ENCODE results near the gene SPEF1.
"Not testable (repeated sequence)": the region's sequence is repeated elsewhere in the genome, so short reads cannot be mapped to it uniquely, and the experiment has no call there.

The SPEF1 gene

DNA sequence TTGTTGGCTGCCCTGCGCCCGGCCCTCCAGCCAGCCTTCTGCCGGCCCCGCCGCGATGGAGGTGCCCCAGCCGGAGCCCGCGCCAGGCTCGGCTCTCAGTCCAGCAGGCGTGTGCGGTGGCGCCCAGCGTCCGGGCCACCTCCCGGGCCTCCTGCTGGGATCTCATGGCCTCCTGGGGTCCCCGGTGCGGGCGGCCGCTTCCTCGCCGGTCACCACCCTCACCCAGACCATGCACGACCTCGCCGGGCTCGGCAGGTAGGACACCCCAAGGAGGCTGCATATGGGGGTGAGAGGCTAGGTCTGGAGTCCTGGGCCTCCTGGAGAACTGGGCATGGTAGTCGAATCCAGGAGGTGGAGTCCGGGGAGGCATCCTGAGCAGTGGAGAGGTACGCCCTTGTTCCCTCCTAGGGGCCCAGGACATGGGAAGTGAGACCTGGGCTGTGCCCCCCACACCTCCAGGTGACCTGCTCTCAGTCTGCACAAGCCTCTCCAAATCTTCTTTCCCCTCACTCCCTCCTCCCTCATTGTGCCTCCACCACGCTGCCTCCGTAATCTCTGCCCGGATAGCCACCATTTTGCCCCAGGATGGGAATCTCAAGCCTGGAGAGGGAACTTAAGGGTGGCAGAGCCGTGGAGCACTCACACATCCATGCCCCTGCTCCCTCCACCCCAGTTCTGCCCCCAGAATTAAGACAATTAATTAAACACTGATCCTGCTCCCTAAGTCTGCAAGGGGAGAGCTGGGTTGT is 15.4 kb upstream of the SPEF1 start:
- H3K4me3 ChIP-seq (ENCODE audit: low read depth, low read length): peak overlapping the region; percentile 80
- TF ChIP-seq, protein P1, sequence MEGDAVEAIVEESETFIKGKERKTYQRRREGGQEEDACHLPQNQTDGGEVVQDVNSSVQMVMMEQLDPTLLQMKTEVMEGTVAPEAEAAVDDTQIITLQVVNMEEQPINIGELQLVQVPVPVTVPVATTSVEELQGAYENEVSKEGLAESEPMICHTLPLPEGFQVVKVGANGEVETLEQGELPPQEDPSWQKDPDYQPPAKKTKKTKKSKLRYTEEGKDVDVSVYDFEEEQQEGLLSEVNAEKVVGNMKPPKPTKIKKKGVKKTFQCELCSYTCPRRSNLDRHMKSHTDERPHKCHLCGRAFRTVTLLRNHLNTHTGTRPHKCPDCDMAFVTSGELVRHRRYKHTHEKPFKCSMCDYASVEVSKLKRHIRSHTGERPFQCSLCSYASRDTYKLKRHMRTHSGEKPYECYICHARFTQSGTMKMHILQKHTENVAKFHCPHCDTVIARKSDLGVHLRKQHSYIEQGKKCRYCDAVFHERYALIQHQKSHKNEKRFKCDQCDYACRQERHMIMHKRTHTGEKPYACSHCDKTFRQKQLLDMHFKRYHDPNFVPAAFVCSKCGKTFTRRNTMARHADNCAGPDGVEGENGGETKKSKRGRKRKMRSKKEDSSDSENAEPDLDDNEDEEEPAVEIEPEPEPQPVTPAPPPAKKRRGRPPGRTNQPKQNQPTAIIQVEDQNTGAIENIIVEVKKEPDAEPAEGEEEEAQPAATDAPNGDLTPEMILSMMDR (IDR thresholded peaks at IDR 0.05; ENCODE audit: low read depth, low read length, missing control alignments): no peak
- DNase-seq (ENCODE audit: low read depth): no peak

DNA sequence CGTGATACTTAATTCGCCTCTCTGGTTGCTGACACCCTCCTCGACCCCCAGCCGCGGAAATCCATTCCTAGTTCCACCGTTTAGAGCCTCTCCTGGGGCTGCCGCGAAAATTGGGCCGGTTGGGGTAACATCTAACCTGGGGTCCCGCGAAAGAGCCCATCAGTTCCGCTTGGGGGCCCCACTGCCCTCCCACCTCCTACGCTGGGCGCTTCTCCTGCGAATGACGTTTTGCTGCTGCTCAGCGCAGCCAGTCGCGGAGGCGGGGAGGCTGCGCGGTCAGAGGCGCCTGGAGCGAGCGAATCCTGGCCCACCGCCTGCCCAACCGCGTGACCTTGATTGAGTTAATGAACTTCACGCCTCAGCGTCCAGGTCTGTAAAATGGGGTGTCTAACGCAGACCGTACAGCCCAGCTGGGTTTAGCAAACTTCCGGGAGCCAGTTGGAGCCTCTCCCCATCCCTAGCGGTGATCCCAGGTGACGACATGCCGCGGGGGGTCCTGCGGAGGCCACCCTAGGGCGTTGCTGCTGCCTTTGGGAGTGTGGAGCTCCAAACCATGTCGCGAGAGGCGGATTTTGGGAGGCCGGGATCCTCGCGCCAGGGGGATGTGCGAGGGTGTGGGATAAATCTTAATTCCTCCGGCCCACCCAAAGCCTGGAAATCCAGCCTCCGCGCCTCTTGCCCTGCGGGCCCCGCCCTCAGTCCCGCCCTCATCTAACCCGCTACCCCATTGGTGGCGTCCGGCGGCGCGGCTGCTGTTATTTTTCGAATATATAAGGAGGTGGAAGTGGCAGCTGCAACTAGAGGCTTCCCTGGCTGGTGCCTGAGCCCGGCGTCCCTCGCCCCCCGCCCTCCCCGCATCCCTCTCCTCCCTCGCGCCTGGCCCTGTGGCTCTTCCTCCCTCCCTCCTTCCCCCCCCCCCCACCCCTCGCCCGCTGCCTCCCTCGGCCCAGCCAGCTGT is 14.5 kb upstream of the SPEF1 start, which contains the start of gene CDC25B:
Gene CDC25B (plus strand): TSS at position 800 of the 958 bp plus-strand sequence. CDS start 222 bp downstream, outside the sequence.
- peak within 1 kb of the TSS; percentile 80 for H3K4me3 ChIP-seq (ENCODE audit: low read depth, low read length)
- TF ChIP-seq, protein P1 (IDR thresholded peaks at IDR 0.05; ENCODE audit: low read depth, low read length, missing control alignments): peak; percentile 58
- no peak for DNase-seq (ENCODE audit: low read depth)

DNA sequence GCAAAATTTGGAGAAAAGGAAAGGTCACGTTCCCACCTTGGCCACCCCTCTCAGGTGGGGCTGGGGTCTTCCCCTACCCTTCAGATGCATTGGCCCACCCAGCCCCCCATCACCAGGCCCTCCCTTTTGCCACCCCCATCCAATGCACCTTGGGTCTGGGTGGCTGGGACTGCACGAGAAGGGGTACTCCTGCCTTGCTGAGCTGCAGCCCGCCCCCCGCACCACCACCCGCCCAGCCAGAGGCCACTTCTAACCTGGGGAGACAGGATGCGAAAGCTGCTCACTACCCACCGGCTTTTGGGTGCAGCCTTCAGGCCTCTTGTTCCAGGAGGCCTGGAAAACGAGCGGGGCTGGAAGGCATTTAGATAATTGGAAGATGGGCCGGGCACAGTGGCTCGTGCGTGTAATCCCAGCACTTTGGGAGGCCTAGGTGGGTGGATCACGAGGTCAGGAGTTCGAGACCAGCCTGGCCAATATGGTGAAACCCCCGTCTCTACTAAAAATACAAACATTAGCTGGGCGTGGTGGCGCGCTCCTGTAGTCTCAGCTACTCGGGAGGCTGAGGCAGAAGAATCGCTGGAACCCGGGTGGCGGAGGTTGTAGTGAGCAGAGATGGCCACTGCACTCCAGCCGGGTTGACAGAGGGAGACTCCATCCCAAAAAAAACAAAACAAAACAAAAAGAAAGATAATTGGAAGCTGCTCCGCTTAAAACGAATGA is 13.6 kb upstream of the SPEF1 start:
- DNase-seq (ENCODE audit: low read depth): no peak
- TF ChIP-seq, protein P1 (IDR thresholded peaks at IDR 0.05; ENCODE audit: low read depth, low read length, missing control alignments): no peak
- peak overlapping the region; percentile 80 for H3K4me3 ChIP-seq (ENCODE audit: low read depth, low read length)

DNA sequence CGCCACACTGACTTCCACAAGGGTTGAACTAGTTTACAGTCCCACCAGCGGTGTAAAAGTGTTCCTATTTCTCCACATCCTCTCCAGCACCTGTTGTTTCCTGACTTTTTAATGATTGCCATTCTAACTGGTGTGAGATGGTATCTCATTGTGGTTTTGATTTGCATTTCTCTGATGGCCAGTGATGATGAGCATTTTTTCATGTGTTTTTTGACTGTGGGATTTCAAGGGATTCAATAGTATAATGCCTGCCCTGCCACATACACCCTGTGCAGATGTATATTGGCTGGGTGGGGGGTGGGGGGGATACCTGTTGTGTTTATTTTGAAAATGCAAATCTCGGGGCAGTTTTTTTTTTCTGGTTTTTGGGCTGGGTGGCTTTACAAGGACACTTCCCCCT is 12.9 kb upstream of the SPEF1 start:
- H3K4me3 ChIP-seq (ENCODE audit: low read depth, low read length): not testable (repeated sequence)

DNA sequence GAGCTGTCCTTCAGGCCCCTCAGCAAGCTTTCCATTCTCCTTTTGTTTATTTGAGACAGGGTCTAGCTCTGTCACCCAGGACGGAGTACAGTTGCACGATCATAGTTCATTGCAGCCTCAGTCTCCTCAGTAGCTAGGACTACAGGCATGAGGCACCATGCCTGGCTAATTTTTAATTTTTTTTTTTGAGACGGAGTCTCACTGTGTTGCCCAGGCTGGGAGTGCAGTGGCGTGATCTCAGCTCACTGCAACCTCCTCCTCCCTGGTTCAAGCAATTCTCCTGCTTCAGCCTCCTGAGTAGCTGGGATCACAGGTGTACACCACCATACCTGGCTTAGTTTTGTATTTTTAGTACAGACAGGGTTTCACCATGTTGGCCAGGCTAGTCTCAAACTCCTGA is 8.0 kb upstream of the SPEF1 start:
- DNase-seq (ENCODE audit: low read depth); H3K4me3 ChIP-seq (ENCODE audit: low read depth, low read length): not testable (repeated sequence)

More for the DNA sequence above, 12.9 kb upstream of the SPEF1 start:
- not testable (repeated sequence) for DNase-seq (ENCODE audit: low read depth)

DNA sequence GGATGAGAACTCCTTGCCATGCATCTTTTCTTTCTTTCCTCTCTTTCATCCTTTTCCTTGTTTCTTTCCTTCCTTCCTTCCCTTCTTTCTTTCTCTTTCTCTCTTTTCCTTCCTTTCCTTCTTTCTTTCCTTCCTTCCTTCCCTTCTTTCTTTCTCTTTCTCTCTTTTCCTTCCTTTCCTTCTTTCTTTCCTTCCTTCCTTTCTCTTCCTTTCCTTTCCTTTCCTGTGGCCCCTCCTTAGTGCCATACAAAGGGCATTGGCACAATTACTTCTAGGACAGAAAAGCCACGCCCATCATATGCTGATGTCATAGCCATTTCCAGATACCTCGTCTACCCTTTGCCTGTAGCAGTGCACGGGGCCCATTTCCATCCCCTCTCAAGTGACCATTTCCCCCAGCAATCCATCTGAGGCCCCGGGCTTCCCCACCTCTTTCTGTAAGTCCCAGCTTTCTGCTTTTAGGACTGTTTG is 7.5 kb upstream of the SPEF1 start:
- no peak for DNase-seq (ENCODE audit: low read depth)
- H3K4me3 ChIP-seq (ENCODE audit: low read depth, low read length): no peak overlapping the region
- TF ChIP-seq, protein P1 (IDR thresholded peaks at IDR 0.05; ENCODE audit: low read depth, low read length, missing control alignments): no peak

DNA sequence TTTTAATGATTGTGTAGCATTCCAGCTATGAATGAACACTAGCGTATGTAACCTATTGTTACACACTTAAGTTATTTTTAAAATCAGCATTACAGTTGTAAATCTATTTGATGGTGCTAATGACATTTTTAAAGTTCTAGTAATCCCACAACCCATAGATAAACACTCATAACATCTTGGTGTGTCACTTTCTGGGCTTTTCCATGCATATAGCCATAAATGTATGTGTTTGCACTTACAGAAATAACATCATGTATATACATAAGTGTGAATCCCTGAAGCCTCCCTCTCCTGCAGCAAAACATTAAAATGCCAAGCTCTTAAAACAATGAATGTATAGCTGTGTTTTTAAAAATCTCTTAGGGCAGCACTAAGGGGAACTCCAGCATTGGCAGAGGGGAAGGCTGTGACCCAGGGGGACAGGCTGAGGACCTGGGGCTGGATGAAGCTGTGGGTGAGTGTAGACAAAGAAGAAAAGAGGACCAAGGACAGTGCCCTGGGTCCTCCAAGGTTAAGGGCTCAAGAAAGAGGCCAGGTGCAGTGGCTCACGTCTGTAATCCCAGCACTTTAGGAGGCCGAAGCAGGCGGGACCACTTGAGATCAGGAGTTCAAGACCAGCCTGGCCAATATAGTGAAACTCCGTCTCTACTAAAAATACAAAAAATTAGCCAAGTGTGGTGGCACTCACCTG is 6.2 kb upstream of the SPEF1 start:
- no peak for DNase-seq (ENCODE audit: low read depth)
- TF ChIP-seq, protein P1 (IDR thresholded peaks at IDR 0.05; ENCODE audit: low read depth, low read length, missing control alignments): no peak
- H3K4me3 ChIP-seq (ENCODE audit: low read depth, low read length): peak overlapping the region; percentile 22; the same call in 1 of the 2 replicates
